ENCODE results near the gene TMEM176B.

Gene TMEM176B

DNA sequence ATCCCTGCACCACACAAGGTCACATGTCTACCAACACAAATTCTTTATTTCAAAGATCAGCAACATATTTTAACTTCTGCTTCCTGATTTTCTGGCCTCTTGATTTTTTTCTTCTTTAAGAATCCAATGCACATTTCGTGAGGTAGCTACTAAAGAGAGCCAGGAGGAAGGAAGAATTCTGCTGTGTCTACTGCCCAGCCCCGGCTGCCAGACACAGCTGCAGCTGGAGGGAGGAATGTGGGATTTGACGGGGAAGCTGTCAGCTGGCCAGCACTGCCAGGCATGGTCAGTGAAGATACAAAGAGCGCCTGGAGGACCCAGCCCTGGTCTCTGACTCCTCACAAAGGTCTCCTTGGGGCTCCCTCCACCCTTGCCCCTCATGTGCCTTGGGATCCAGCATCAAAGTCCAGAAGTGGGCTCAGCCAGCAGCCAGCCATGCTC, 45.3 kb upstream of the TMEM176B start:
- ATAC-seq (ENCODE audit: insufficient read depth, low read depth) = no peak
- H3K4me3 ChIP-seq (ENCODE audit: low read depth in 1 of 2, low read length in 2 of 2) = no peak overlapping the region
- no peak overlapping the region for H2AFZ ChIP-seq (ENCODE audit: low read depth, low read length)
- no peak overlapping the region for H3K27ac ChIP-seq (ENCODE audit: low read length)
- H4K20me1 ChIP-seq (ENCODE audit: insufficient read depth, low read length) = no peaks in the 10 kb centered on the region
- no peak for DNase-seq
- H3K36me3 ChIP-seq (ENCODE audit: insufficient read depth, low read length) = no peaks in the 10 kb centered on the region
- H3K9ac ChIP-seq (ENCODE audit: low read depth, low read length) = no peak overlapping the region
- H3K4me1 ChIP-seq (ENCODE audit: insufficient read depth, low read length) = no peaks in the 10 kb centered on the region
- no peak overlapping the region for H3K4me2 ChIP-seq (ENCODE audit: insufficient read depth, low read length)
- H3K27me3 ChIP-seq (ENCODE audit: insufficient read depth, low read length, poor library complexity) = peaks cover 31% of the 10 kb centered on the region
- TF ChIP-seq, protein P1, sequence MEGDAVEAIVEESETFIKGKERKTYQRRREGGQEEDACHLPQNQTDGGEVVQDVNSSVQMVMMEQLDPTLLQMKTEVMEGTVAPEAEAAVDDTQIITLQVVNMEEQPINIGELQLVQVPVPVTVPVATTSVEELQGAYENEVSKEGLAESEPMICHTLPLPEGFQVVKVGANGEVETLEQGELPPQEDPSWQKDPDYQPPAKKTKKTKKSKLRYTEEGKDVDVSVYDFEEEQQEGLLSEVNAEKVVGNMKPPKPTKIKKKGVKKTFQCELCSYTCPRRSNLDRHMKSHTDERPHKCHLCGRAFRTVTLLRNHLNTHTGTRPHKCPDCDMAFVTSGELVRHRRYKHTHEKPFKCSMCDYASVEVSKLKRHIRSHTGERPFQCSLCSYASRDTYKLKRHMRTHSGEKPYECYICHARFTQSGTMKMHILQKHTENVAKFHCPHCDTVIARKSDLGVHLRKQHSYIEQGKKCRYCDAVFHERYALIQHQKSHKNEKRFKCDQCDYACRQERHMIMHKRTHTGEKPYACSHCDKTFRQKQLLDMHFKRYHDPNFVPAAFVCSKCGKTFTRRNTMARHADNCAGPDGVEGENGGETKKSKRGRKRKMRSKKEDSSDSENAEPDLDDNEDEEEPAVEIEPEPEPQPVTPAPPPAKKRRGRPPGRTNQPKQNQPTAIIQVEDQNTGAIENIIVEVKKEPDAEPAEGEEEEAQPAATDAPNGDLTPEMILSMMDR (IDR thresholded peaks at IDR 0.05; ENCODE audit: borderline replicate concordance, extremely low read depth, low read length, poor library complexity, severe bottlenecking) = no peak
- TF ChIP-seq EZH2 (IDR thresholded peaks at IDR 0.05; ENCODE audit: borderline replicate concordance, low read depth, low read length, severe bottlenecking) = no peak
- no peaks in the 10 kb centered on the region for H3K9me3 ChIP-seq (ENCODE audit: insufficient read depth, low read length, severe bottlenecking)
- no peaks in the 10 kb centered on the region for H3K79me2 ChIP-seq (ENCODE audit: insufficient read depth, low read length)

DNA sequence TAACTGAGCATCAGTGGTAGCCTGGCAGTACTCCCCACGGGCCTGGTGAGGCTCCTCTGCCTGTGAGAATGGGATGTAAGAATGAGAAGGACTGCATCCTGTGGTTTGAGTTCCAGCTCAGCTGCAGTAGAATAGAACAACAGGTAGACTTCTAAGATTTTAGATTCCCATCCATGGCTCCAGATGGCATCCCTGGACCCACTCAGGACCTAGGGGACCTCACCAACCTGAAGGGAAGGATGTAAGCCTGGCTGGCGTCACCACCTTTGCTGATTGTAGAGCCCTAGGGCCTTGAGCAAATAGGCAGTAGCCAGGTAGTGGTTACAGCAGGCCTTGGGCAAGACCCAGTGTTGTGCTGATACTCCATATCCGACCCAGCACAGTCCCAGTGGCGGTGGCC, 42.6 kb upstream of the TMEM176B start:
- ATAC-seq (ENCODE audit: insufficient read depth, low read depth) = no peak
- Histone ChIP-seq H3K36me3 (ENCODE audit: insufficient read depth, low read length) (no peaks in the 10 kb centered on the region), H3K4me3 (ENCODE audit: low read depth in 1 of 2, low read length in 2 of 2) (no peak overlapping the region), H3K4me2 (ENCODE audit: insufficient read depth, low read length) (no peak overlapping the region), H3K9me3 (ENCODE audit: insufficient read depth, low read length, severe bottlenecking) (no peaks in the 10 kb centered on the region), H3K4me1 (ENCODE audit: insufficient read depth, low read length) (no peaks in the 10 kb centered on the region), H3K9ac (ENCODE audit: low read depth, low read length) (no peak overlapping the region), H2AFZ (ENCODE audit: low read depth, low read length) (no peak overlapping the region), H3K27me3 (ENCODE audit: insufficient read depth, low read length, poor library complexity) (peaks cover 26% of the 10 kb centered on the region), H4K20me1 (ENCODE audit: insufficient read depth, low read length) (no peaks in the 10 kb centered on the region), H3K27ac (ENCODE audit: low read length) (no peak overlapping the region), H3K79me2 (ENCODE audit: insufficient read depth, low read length) (no peaks in the 10 kb centered on the region)
- TF ChIP-seq, protein P1 (IDR thresholded peaks at IDR 0.05; ENCODE audit: borderline replicate concordance, extremely low read depth, low read length, poor library complexity, severe bottlenecking) = no peak
- no peak for TF ChIP-seq EZH2 (IDR thresholded peaks at IDR 0.05; ENCODE audit: borderline replicate concordance, low read depth, low read length, severe bottlenecking)
- DNase-seq = no peak

DNA sequence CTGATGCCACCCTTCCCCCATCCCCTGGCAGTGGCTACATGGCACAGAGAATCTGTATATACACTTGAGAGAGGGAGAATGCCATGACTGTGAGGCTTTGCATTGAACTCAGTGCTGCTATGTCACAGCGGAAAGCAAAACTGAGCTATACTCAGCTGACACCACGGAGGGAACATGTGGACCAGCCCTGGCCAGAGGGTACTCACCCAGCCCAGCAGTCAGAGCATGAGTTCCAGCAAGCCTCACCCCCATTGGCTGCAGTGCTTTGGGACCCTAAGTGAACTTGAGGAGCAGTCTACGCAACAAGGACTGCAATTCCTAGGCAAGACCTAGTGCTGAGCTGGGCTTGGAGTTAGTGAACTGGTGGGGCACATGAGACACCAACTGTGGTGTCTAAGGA, 41.9 kb upstream of the TMEM176B start:
- H3K4me1 ChIP-seq (ENCODE audit: insufficient read depth, low read length) = no peaks in the 10 kb centered on the region
- no peaks in the 10 kb centered on the region for H3K36me3 ChIP-seq (ENCODE audit: insufficient read depth, low read length)
- no peaks in the 10 kb centered on the region for H3K79me2 ChIP-seq (ENCODE audit: insufficient read depth, low read length)
- no peak overlapping the region for H2AFZ ChIP-seq (ENCODE audit: low read depth, low read length)
- H3K27me3 ChIP-seq (ENCODE audit: insufficient read depth, low read length, poor library complexity) = peaks cover 25% of the 10 kb centered on the region
- H3K9ac ChIP-seq (ENCODE audit: low read depth, low read length) = no peak overlapping the region
- no peak overlapping the region for H3K4me3 ChIP-seq (ENCODE audit: low read depth in 1 of 2, low read length in 2 of 2)
- no peak overlapping the region for H3K4me2 ChIP-seq (ENCODE audit: insufficient read depth, low read length)
- DNase-seq (no peak), ATAC-seq (ENCODE audit: insufficient read depth, low read depth) (no peak)
- H3K27ac ChIP-seq (ENCODE audit: low read length) = no peak overlapping the region
- H4K20me1 ChIP-seq (ENCODE audit: insufficient read depth, low read length) = no peaks in the 10 kb centered on the region
- no peaks in the 10 kb centered on the region for H3K9me3 ChIP-seq (ENCODE audit: insufficient read depth, low read length, severe bottlenecking)
- TF ChIP-seq EZH2 (IDR thresholded peaks at IDR 0.05; ENCODE audit: borderline replicate concordance, low read depth, low read length, severe bottlenecking) = no peak
- TF ChIP-seq, protein P1 (IDR thresholded peaks at IDR 0.05; ENCODE audit: borderline replicate concordance, extremely low read depth, low read length, poor library complexity, severe bottlenecking) = no peak
